ENCODE measurements around the gene EPHB4.

The EPHB4 gene

DNA sequence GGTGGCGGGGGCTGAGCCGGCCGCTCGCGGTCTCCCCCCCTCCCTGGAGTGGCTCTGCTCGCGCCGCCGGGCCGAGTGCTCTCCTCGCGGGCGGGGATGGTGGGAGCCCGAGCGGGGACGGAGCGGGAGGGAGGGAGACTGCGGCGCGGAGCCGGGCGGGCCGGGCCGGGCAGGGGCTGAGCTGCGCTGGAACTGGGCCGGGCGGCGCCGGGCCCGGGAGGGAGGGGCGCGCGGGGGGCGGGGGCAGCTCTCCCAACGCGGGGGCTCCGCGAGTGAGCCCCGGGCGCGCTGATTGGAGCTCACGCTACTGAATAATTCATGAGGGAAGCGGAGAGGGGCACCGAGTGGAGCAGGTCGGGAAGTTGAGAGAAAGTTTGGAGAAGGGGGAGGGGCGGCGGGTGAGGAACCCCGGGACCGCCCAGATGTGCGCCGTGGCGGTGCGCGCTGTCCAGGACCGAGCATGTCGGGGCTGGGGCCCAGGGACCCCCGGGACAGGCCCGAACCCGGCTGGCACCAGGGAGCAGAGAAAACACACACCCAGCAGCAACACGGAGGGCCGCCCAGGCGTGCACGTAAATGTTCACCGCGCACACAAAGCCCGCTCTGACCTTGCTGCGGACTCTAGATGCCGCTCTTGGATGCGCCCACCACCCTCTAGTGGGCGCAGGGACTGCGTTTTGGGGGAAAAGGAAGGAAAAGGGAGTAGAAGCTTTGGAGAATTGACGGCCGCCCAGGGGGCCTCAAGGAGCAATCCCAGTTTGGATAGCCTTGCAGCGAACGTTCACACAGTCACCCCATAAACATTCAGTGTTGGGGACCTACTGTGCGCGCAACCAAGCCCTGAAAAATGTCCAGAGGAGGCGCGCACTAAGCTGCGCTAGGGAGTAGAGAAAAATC is at the start of gene EPHB4:
EPHB4 (minus strand) TSS at position 194 of the 897 bp plus-strand sequence. CDS start 493 bp downstream, outside the sequence.
- TF ChIP-seq, protein P1, sequence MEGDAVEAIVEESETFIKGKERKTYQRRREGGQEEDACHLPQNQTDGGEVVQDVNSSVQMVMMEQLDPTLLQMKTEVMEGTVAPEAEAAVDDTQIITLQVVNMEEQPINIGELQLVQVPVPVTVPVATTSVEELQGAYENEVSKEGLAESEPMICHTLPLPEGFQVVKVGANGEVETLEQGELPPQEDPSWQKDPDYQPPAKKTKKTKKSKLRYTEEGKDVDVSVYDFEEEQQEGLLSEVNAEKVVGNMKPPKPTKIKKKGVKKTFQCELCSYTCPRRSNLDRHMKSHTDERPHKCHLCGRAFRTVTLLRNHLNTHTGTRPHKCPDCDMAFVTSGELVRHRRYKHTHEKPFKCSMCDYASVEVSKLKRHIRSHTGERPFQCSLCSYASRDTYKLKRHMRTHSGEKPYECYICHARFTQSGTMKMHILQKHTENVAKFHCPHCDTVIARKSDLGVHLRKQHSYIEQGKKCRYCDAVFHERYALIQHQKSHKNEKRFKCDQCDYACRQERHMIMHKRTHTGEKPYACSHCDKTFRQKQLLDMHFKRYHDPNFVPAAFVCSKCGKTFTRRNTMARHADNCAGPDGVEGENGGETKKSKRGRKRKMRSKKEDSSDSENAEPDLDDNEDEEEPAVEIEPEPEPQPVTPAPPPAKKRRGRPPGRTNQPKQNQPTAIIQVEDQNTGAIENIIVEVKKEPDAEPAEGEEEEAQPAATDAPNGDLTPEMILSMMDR (IDR thresholded peaks at IDR 0.05; ENCODE audit: control insufficient read depth, extremely low read depth, insufficient read depth): peak; percentile 38
- peak within 1 kb of the TSS; percentile 74 for H3K4me3 ChIP-seq (ENCODE audit: low read depth, low read length)
- no peak for DNase-seq (ENCODE audit: low read depth)

GRCh38 chr7:100875356-100875751 is 48.0 kb upstream of the EPHB4 start:
- no peak for DNase-seq (ENCODE audit: low read depth)
- TF ChIP-seq, protein P1 (IDR thresholded peaks at IDR 0.05; ENCODE audit: control insufficient read depth, extremely low read depth, insufficient read depth): no peak
- peak overlapping the region; percentile 93 for H3K4me3 ChIP-seq (ENCODE audit: low read depth, low read length)

DNA sequence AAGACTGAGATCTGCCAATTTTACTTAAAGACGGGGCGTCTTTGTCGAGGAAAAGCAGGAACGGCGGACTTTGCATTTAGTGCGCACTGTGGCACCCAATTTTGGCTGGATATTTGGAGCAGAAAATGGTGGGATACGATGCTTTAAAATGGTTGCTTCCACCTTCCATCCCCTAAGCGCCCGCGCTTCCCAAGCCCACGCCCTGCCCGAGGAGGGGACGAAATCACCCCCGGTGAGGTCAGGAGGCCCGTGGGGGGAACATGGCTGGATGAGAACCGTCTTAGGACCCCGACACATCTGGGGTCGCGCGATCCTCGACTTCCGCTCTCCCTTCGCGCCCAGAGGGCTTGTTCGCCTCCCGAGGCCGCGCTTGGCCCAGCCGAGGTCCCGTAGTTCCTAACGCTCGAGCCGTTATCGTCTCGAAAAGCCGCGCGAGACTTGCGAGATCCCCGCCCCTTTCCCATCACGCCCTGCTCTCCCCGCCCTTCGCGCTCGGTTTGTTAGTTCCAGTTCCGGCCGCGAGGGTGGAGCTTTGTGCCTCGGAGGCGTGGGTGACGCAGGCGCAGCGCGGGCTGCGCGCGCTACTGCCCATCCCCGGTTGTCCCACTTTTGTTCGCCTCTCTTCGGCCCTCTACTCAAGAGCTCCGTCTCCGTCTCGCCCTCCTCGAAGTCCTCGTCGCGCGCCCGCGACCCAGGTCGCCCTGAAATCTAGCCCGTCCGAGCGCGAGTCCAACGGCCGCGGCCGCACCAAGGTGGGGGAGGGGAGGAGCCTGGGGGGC is 47.4 kb upstream of the EPHB4 start, which contains the start of gene SRRT:
SRRT (plus strand) TSS at position 527 of the 779 bp plus-strand sequence. CDS start 488 bp downstream, outside the sequence.
- DNase-seq (ENCODE audit: low read depth): peak; percentile 94
- TF ChIP-seq, protein P1 (IDR thresholded peaks at IDR 0.05; ENCODE audit: control insufficient read depth, extremely low read depth, insufficient read depth): no peak
- peak within 1 kb of the TSS; percentile 93 for H3K4me3 ChIP-seq (ENCODE audit: low read depth, low read length)

GRCh38 chr7:100874300-100874576 is 46.9 kb upstream of the EPHB4 start:
- TF ChIP-seq, protein P1 (IDR thresholded peaks at IDR 0.05; ENCODE audit: control insufficient read depth, extremely low read depth, insufficient read depth): no peak
- no peak for DNase-seq (ENCODE audit: low read depth)
- peak overlapping the region; percentile 93 for H3K4me3 ChIP-seq (ENCODE audit: low read depth, low read length)

DNA sequence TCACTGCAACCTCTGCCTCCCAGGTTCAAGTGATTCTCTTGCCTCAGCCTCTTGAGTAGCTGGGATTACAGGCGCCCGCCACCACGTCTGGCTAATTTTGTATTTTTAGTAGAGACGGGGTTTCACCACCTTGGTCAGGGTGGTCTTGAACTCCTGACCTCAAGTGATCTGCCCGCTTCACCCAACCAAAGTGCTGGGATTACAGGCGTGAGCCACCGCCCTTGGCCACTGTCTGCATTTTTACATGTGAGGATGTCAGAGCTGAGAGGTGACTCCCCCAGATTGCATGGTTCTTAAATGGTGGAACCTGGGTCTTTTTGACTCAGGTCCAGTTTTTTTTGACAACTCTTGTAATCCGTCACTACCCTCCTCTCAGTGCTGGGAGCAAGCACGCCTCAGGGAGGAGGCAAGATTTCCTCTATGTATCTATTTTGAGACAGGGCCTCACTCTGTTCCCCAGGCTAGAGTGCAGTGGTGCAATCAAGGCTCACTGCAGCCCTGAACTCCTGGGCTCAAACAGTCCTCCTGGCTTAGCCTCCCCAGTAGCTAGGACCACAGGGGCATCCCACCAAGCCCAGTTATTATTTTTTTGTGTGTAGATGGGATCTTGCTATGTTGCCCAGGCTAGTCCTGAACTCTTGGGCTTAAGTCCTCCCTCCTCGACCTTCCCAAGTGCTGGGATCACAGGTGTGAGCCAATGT is 46.4 kb upstream of the EPHB4 start:
- no peak for DNase-seq (ENCODE audit: low read depth)
- H3K4me3 ChIP-seq (ENCODE audit: low read depth, low read length): peak overlapping the region; percentile 93

More for the DNA sequence above, 46.4 kb upstream of the EPHB4 start:
- TF ChIP-seq, protein P1 (IDR thresholded peaks at IDR 0.05; ENCODE audit: control insufficient read depth, extremely low read depth, insufficient read depth): no peak

All from LNCaP clone FGC (cell line).